GM18520 (cell line): ENCODE data around the gene ADCK1.
"Not testable (repeated sequence)": the region's sequence is repeated elsewhere in the genome, so short reads cannot be mapped to it uniquely, and the experiment has no call there.

Experiments
- ATAC-seq: cut with Tn5 transposase; IDR thresholded peaks from one replicate; pipeline ENCODE4 v1.9.1; 2021; ENCODE audit not compliant: unreplicated experiment

The ADCK1 gene

GRCh38 chr14:77892890-77893484 is 93.1 kb downstream of the ADCK1 start:
- ATAC-seq = no peak

- no peak for ATAC-seq
Observed at GRCh38 chr14:77897374-77897773, 97.5 kb downstream of the ADCK1 start.

GRCh38 chr14:77902811-77903210 is 102.9 kb downstream of the ADCK1 start:
- no peak for ATAC-seq

- ATAC-seq = no peak
Observed at GRCh38 chr14:77903221-77903620, 103.3 kb downstream of the ADCK1 start.

- no peak for ATAC-seq
Observed at GRCh38 chr14:77903937-77904617, 104.2 kb downstream of the ADCK1 start.

GRCh38 chr14:77906446-77906845 is 106.5 kb downstream of the ADCK1 start:
- no peak for ATAC-seq

GRCh38 chr14:77908847-77909246 is 108.9 kb downstream of the ADCK1 start:
- no peak for ATAC-seq

GRCh38 chr14:77909911-77910310 is 110.0 kb downstream of the ADCK1 start:
- ATAC-seq = no peak

GRCh38 chr14:77910506-77910905 is 110.6 kb downstream of the ADCK1 start:
- no peak for ATAC-seq

GRCh38 chr14:77911356-77911755 is 111.4 kb downstream of the ADCK1 start:
- ATAC-seq = no peak

GRCh38 chr14:77912754-77913556 is 113.0 kb downstream of the ADCK1 start:
- ATAC-seq = no peak

GRCh38 chr14:77914073-77914721 is 114.3 kb downstream of the ADCK1 start:
- ATAC-seq = no peak

GRCh38 chr14:77915390-77915789 is 115.5 kb downstream of the ADCK1 start:
- not testable (repeated sequence) for ATAC-seq

GRCh38 chr14:77917491-77918201 is 117.7 kb downstream of the ADCK1 start:
- no peak for ATAC-seq

GRCh38 chr14:77918448-77918847 is 118.5 kb downstream of the ADCK1 start:
- no peak for ATAC-seq

GRCh38 chr14:77920312-77920711 is 120.4 kb downstream of the ADCK1 start:
- ATAC-seq = no peak

GRCh38 chr14:77921818-77922217 is 121.9 kb downstream of the ADCK1 start:
- ATAC-seq = no peak

GRCh38 chr14:77923131-77923936 is 123.4 kb downstream of the ADCK1 start:
- ATAC-seq = no peak

GRCh38 chr14:77924141-77924948 is 124.4 kb downstream of the ADCK1 start:
- no peak for ATAC-seq
